Loucy (cell line): ENCODE data around the gene L1TD1.

ENCODE experiments used
- H2AFZ ChIP-seq: fragments of 200-600 bp; sonication (generic); 2 replicates; pipeline ENCODE4 v1.6.0; 2016; ENCODE audit warnings: antibody characterized with exemption, mild to moderate bottlenecking, low read length, moderate library complexity
- H3F3A ChIP-seq: fragments of 200-600 bp; 2 replicates; pipeline ENCODE4 v1.6.0; 2016; ENCODE audit warnings: antibody characterized with exemption, low read depth, mild to moderate bottlenecking
- H3K27me3 ChIP-seq: fragments of 200-600 bp; sonication (generic); 2 replicates; pipeline ENCODE4 v1.6.1; 2014; ENCODE audit warnings: low read length, mild to moderate bottlenecking; ENCODE audit not compliant: insufficient read depth, poor library complexity, severe bottlenecking
- H3K36me3 ChIP-seq: fragments of 200-600 bp; sonication (generic); 2 replicates; pipeline ENCODE4 v1.6.1; 2016; ENCODE audit warnings: low read length; ENCODE audit not compliant: insufficient read depth
- H3K4me1 ChIP-seq: fragments of 200-600 bp; sonication (generic); 2 replicates; pipeline ENCODE4 v1.5.1; 2014; ENCODE audit warnings: low read length, mild to moderate bottlenecking; ENCODE audit not compliant: insufficient read depth, poor library complexity, severe bottlenecking
- H3K4me2 ChIP-seq: fragments of 200-600 bp; sonication (generic); 2 replicates; pipeline ENCODE4 v1.6.0; 2014; ENCODE audit warnings: antibody characterized with exemption, low read length, low read depth, mild to moderate bottlenecking; ENCODE audit not compliant: poor library complexity, severe bottlenecking
- H3K4me3 ChIP-seq: fragments of 200-600 bp; sonication (generic); 2 replicates; pipeline ENCODE4 v1.5.1; 2014; ENCODE audit warnings: low read length, mild to moderate bottlenecking, mixed read lengths; ENCODE audit not compliant: poor library complexity, severe bottlenecking
- H3K79me2 ChIP-seq: fragments of 200-600 bp; sonication (generic); 2 replicates; pipeline ENCODE4 v1.6.1; 2014; ENCODE audit warnings: low read length; ENCODE audit not compliant: insufficient read depth
- H3K9ac ChIP-seq: fragments of 200-600 bp; sonication (generic); 2 replicates; pipeline ENCODE4 v1.6.0; 2014; ENCODE audit warnings: mild to moderate bottlenecking, low read depth, low read length, moderate library complexity; ENCODE audit not compliant: poor library complexity, severe bottlenecking
- H3K9me2 ChIP-seq: fragments of 200-600 bp; sonication (generic); replicated peaks from 2 replicates; pipeline ENCODE4 v1.6.1; 2016; ENCODE audit warnings: low read depth, low read length, mixed read lengths
- H3K9me3 ChIP-seq: fragments of 200-600 bp; sonication (generic); 2 replicates; pipeline ENCODE4 v1.6.1; 2014; ENCODE audit warnings: mild to moderate bottlenecking, antibody characterized with exemption, low read length, low read depth; ENCODE audit not compliant: insufficient read depth
- H4K20me1 ChIP-seq: fragments of 200-600 bp; sonication (generic); 2 replicates; pipeline ENCODE4 v1.6.0; 2014; ENCODE audit warnings: antibody characterized with exemption, low read length, mild to moderate bottlenecking; ENCODE audit not compliant: insufficient read depth, poor library complexity, severe bottlenecking
- CTCF ChIP-seq: fragments of 200-600 bp; sonication (generic); conservative IDR thresholded peaks from 2 replicates; pipeline ENCODE4 v1.5.1; 2014; ENCODE audit warnings: mild to moderate bottlenecking, antibody characterized with exemption, low read length
- EZH2phosphoT487 ChIP-seq: fragments of 200-600 bp; IDR thresholded peaks from 2 replicates; pipeline ENCODE4 v1.6.1; 2018; ENCODE audit warnings: antibody characterized with exemption, mild to moderate bottlenecking, moderate library complexity, borderline replicate concordance

L1TD1 gene

GRCh38 chr1:62227496-62227895 is 32.8 kb downstream of the L1TD1 start:
- Histone ChIP-seq H3K27me3 (no peaks in the 10 kb centered on the region), H3K36me3 (no peaks in the 10 kb centered on the region), H3K79me2 (no peaks in the 10 kb centered on the region), H3K4me1 (no peaks in the 10 kb centered on the region), H3K9me2 (no peaks in the 10 kb centered on the region), H2AFZ (no peak overlapping the region), H3K4me3 (no peak overlapping the region), H4K20me1 (no peaks in the 10 kb centered on the region), H3K4me2 (no peak overlapping the region), H3K9me3 (no peaks in the 10 kb centered on the region), H3F3A (no peaks in the 10 kb centered on the region), H3K9ac (no peak overlapping the region)
- TF ChIP-seq CTCF, result no peak
- TF ChIP-seq EZH2phosphoT487, result no peak

GRCh38 chr1:62228136-62228882 is 33.7 kb downstream of the L1TD1 start:
- Histone ChIP-seq H3K9me2 (no peaks in the 10 kb centered on the region), H3F3A (no peaks in the 10 kb centered on the region), H3K27me3 (no peaks in the 10 kb centered on the region), H3K9ac (no peak overlapping the region), H3K4me3 (no peak overlapping the region), H4K20me1 (no peaks in the 10 kb centered on the region), H3K9me3 (no peaks in the 10 kb centered on the region), H3K36me3 (no peaks in the 10 kb centered on the region), H2AFZ (no peak overlapping the region), H3K4me1 (no peaks in the 10 kb centered on the region), H3K4me2 (no peak overlapping the region), H3K79me2 (no peaks in the 10 kb centered on the region)
- TF ChIP-seq CTCF, result no peak
- no peak for TF ChIP-seq EZH2phosphoT487

GRCh38 chr1:62228883-62229187 is 34.2 kb downstream of the L1TD1 start:
- Histone ChIP-seq H3K9ac (no peak overlapping the region), H3K4me2 (no peak overlapping the region), H3K4me1 (no peaks in the 10 kb centered on the region), H3K9me2 (no peaks in the 10 kb centered on the region), H4K20me1 (no peaks in the 10 kb centered on the region), H3K4me3 (no peak overlapping the region), H3K79me2 (no peaks in the 10 kb centered on the region), H3K36me3 (no peaks in the 10 kb centered on the region), H2AFZ (no peak overlapping the region), H3F3A (no peaks in the 10 kb centered on the region), H3K27me3 (no peaks in the 10 kb centered on the region), H3K9me3 (no peaks in the 10 kb centered on the region)
- TF ChIP-seq CTCF (no peak), EZH2phosphoT487 (no peak)
